SKM-1 treated with dmso at 0.1 percent for 144 hours (cell line): ENCODE data around the gene EDARADD.

Source experiments
- DNase-seq: peaks from one replicate; lab custom pipeline; 2025; ENCODE audit not compliant: unreplicated experiment; lab: John Stamatoyannopoulos, UW

Gene EDARADD

DNA sequence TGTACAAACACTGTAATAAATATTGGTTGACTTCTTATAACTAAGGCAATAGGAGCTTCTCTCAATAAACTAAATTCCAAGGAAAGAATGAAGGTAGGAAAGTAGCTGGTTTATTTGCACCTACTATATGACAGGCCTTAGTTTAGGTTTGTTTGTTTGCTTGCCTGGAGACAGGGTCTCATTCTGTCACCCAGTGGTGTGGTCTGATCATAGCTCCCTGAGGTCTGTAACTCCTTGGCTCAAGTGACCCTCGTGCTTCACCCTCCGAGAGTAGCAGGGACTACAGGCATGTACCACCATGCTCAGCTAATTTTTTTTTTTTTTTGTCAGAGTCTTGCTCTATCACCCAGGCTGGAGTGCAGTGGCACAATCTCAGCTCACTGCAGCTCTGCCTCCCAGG lies 1.9 kb upstream of the EDARADD start:
- DNase-seq, result no peak

DNA sequence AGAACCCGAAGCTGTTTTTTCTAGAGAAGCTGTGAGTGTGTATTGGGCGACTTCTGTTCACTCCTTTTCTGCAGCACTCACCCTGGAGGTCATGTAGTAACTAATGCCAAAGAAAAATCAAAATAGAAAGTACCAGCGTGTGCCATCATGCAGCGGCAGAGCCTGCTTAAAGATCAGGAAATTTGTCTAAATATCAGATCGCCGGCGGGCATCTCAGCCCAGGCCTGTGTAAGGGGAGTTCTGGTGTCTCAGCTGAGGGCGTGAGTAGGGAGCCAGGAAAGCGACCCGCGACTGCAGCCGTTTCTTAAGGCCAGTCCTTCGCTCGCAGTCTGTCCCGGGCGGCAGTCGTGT lies 768 bp downstream of the EDARADD start:
- DNase-seq, result no peak

DNA sequence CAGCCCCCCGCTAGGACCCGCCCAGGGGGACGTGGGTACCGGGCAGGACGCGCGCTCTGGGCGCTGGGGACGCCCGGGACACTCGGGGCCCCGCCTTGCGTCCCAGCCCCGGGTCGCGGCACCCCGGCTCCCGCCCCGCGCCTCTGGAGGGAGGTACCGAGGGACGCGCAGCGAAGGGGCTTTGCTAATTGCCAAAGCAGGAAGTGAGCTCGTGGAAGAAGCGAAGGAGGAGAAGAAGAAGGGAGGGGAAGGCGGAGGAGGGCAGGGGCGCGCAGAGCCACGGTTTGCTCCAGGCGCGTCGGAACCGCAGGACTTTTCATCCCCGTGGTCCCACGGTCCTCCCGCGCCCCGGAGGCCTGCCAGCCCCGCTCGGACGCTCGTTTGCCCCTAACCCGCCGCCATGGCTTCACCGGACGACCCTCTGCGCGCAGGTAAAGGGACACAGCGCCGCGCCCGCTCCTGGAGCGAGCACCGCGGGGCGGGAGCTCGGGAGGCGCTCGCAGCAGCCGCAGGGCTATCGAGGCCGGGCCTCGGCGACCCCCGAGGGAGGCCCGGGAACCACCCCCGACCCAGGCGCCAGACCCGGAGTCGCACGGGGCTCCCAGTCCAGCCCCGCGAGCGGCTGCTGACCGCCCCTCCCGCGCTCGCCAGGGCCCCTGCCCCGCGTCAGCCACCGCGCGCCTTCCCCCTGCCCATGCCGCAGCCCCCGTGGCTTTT lies 1.3 kb downstream of the EDARADD start:
- no peak for DNase-seq

DNA sequence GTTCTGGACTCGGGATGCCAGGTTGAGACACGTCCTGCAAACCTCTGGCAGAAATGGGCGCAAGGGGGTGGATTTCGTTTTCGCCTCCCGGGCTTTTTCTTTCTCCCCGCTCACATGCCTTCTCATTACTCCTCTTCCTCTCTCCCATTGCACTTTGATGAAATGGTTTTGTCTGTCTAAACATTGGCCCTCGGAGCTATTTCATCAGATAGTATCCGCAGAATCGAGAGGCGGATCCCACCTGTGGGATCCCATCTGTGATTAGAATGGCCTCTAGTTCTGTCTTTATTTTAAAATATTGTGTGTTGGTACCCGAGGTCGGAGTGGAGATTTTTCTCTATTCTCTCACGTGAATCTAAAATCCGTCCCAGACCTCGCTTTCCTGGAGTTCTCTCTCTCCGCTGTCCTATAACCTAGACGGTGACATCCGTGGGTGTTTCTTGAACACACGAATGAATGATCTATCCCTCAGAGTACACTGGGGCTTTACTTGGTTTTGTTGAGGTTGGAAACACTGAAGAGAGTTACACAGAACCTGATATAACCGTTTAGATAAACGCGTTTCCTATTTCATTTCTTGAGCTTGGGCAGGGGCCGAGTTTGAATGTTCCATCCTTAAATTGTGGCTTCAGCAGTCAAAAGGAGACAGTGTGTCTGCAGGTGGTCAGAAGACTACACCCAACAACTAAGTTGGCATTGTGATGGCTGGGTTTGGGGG lies 2.0 kb downstream of the EDARADD start:
- DNase-seq, result no peak

DNA sequence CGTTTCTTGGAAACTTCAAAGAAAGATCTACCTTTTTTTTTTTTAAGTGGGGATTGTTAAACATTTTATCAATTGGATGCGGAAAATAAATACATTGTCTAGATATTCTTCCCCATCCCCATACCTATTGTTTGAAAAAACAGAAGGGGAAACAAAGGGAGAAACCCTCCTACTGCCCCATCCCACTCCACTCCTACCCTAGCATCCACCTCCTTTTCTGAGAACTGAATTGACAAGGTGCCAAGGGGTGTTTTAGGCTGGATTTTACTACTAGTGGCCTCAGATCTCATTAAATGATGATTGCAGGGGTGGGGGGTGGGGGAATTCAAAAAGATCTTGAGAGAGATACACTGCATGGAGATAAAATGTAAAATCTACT lies 2.6 kb downstream of the EDARADD start:
- no peak for DNase-seq

DNA sequence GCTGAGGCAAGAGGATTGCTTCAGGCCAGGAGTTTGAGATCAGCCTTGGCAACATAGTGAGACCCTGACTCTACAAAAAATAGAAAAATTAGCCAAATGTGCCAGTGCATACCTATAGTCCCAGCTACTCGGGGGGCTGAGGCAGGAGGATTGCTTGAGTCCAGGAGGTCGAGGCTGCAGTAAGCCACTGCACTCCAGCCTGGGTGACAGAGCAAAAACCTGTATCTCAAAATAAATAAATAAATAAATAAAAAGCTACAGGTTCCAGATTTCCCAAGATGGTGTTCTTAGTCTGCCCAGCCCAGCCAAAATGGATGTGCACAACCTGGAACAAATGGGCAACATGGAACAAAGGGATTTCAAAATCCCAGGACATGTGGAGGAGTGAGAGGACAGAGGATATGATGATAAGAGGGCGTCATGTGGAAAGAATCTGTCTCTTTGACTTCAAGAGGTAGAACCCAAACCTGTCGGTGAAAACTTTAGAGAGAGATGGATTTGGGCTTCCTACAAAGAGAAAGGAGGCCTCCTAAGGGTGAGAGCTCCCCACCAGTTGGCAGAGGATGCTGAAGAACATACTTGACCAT lies 3.2 kb downstream of the EDARADD start:
- DNase-seq, result no peak

DNA sequence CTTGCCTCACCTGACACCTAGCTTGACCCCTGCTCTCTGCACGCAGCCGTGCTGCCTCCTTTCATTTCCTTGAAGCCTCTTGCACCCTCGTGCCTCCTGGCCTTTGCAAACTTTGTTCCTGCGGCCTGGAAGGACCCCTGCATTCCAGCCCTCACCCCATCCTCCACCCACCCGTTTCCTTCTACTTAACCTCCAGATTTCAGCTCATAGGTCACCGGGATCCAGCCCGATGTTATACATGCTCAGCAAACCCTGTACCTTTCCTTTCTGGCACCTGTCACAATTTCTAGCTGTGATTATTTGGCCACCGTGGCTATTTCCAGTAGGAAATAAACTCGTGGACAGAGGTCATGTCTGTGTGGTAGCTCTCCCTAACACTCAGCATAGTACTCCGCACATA lies 4.5 kb downstream of the EDARADD start:
- no peak for DNase-seq

DNA sequence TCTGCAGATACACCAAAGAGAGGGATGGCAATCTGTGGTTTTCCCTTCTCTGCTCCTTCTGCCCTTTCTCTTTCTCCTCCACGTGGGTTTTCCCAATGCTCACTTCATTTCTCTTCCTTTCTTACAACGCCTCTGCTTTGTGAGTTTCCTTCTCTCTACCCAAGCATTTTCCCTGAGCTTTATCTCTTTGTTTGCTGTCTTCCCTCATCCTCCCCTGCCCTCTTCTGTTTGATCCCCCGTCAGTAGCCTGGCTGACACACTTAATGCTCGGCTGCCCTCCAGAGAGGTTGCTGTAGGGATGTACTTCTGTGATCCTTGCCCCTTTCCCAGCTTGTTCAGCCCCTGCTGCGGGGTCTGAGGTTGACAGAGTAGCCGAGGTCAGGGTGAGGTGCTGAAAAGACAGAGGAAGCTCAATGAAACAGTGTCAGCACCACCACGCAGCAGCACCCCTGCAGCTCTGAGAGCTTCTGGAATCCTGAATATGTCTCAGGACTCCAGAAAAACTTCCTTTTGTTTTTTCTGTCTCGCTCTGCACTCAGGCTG lies 6.0 kb downstream of the EDARADD start:
- DNase-seq, result no peak

DNA sequence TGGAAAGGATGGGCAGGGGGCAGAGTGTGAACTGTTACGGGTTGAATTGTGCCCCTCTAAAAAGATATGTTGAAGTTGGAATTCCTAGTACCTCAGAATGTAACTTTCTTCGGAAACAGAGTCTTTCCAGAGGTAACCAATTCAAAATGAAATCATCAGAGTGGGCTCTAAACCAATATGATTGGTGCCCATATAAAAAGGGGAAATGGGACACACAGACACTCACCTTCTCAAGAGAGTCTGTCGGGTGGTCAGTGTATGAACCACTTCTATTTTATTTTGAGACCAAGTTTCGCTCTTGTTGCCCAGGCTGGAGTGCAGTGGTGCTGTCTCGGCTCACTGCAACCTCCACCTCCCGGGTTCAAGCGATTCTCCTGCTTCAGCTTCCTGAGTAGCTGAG lies 7.6 kb downstream of the EDARADD start:
- no peak for DNase-seq

DNA sequence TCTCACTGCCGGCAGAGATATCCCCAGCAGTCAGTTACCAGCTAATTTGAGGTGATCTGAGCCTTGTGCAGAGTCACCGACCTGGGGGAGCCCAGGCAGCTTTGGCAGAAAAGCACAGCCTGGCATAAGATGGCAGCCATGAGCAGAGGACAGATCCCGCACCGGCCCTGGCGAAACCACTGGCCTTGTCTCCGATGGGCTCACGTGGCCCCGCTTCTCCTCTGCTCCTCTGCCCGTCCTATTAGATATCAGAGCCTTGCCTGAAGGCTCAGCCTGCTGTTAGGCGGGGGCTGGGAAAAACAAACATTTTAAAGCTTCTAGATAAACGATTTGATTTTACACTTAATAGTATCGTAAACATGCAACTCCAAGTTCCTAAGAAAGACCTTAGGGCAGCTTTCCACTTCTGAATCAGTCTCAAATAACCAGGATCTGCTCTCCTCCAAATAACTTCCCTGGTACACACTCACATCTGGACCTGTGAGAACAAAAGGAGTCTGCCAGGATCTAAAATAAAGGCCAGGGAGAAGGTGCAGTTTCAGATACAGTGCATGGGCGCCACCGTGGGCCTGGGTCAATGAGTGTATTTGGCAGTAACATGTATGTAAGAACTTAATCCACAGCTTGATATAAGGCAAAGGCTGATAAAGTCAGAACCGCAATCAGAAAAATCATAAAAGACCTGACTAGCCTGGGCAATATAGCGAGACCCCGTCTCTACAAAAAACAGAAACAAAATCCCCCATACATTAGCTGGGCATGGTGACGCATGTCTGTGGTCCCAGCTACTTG lies 10.0 kb downstream of the EDARADD start:
- no peak for DNase-seq

DNA sequence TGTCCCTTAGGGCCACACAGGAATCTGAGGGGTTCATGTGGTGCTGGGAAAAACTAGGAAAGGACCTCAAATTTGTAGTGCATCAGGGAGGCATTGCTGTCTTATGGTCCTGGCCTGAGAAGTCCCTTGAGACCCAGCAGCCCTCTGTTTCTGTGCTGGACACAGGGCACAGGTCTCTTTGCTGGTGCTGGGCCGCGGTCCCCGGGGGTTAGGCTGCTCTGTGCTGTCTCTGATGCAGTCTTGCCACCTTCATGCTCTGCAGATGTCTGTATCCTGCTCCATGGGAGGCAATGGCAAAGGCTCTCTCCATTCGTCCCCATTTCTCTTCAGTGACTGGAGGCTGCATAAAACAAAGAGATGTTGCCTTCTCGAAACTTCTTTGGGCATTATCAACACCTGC lies 13.0 kb downstream of the EDARADD start:
- no peak for DNase-seq

DNA sequence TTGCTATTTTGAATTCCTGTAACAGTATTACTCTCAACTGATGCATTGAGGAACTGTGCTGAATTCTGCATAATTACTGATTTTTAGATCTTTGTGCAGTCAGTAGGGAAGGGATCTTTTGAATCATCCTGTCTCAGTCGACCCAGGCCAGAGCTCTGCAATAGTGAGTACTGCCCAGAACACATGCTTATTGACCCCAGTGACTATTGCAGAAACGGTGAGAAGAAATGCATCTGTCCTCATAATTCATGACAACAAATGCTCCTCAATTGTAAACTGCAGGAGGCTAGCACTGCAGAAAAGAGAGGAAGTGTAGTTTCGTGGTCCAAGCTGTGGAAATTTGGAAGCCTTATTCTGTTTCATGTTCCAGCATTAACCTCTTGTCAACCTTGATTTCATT lies 19.6 kb downstream of the EDARADD start:
- no peak for DNase-seq

DNA sequence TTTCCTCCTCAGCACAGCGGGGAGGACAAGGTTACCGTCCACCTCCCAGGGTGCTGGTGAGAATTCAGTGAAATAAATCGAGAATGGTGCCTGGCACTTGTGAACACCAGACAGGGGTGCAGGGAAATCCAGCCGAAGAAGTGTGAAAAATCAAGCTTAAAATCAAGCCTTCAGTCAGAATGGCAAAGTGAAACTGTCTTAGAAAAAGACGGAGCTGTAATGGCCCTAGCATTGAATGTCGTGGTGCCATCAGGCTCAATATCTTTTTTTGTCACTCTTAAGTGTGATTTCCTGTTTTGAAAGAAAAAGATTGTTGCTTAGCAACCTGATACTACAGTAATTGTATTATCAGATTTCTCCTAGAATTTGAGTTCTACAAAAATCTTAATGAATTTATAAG lies 22.1 kb downstream of the EDARADD start:
- DNase-seq, result no peak

DNA sequence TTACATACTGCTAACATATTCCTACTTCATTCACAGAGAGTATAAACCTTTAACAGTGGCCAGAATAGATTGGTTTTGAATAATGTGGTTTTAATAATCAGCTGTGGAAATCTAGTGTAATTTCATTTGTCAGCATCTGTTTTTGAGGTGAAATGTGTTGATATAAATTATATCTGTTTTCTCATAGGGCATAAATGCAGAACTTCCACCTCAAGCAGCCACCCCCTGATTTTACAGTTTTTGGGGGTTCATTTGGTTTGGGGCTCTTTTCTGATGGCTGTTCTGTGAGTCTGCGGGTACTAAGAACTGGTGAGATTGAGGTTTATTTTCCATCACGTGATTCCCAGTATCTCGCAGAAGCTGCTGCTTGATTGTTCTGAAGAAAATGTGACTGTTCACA lies 23.2 kb downstream of the EDARADD start:
- DNase-seq, result no peak

DNA sequence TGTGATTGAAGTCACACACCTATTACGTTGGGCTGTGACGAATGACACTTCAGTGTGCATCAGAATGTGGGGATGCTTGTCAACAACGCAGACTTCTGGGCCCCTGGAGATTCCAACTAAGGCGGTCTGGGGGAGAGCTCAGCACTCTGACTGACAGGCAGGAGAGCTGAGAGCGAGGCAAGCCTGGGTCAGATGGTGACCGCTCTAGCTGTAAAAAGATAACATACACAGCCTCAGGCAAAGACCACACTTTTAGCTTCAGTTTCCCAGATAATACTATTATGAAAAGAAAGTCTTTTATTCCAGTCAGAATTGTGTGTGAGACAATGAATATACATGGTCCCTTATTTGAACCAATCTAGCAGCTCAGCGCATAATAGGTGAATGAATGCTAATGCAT lies 25.4 kb downstream of the EDARADD start:
- DNase-seq, result no peak

DNA sequence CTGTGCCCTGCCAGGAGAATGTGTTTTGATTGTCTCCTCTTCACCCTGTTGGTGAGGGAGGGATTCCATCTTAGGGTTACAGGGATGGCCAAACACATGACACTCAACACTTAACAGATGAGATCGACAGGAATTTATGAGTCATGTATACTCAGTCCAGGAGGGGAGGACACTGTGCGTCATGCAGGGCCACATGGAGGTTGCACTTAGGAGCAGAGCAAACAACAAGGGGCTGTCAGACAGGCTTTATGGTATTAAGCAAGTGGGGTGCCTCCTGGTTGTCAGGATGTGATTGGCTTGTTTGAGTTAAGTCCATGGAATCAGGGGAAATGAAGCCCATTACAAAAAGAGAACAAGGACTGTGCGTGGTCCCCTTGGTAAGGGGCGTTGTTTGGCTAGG lies 26.9 kb downstream of the EDARADD start:
- DNase-seq, result no peak

DNA sequence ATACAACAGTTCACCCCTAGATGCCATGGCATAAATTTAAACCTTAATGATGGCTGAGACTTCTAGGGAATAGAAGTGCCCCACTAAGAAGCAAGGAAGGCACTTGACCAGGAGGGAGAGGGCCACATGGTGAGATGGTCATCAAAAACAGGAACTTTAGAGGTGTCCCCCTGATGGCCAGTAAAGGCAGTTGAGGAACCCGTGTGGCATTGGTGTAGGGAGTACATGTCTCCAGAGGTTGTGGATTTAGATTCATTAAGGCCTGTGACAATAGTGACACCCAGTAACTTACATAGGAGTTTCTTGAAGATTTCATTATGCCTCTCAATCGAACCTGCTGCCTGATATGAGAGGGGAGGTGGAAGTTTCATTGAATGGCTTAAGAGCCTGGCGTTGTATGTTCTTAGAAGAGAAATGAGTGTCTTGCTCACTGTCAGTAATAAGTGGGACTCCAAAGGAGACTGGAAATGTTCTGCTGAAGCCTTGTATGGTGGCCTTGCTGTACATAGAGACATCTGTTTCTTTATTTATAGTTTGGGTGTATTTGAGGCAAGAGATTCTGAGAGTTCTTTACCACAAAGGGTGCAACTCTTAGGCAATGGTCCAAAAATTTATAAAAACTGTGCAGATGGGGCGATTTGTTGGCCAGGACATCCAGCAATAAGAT lies 27.9 kb downstream of the EDARADD start:
- no peak for DNase-seq

DNA sequence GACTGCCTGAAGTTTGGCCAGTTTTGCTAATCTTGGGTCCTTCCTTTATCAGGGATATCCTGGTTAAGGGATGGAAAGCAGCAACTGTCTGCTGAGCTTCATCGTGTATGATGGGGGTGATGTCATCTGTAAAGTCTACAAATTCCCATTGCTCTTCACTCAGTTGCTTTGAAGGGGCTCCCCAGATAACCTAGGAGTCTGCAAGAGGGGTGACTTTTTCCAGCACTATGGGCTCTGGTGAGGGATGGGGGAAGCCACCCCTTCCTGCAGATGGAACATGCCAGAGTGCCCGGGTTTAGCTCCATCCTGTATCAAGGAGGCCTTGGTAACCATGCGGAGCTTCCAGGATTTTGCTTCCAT lies 28.4 kb downstream of the EDARADD start:
- no peak for DNase-seq

DNA sequence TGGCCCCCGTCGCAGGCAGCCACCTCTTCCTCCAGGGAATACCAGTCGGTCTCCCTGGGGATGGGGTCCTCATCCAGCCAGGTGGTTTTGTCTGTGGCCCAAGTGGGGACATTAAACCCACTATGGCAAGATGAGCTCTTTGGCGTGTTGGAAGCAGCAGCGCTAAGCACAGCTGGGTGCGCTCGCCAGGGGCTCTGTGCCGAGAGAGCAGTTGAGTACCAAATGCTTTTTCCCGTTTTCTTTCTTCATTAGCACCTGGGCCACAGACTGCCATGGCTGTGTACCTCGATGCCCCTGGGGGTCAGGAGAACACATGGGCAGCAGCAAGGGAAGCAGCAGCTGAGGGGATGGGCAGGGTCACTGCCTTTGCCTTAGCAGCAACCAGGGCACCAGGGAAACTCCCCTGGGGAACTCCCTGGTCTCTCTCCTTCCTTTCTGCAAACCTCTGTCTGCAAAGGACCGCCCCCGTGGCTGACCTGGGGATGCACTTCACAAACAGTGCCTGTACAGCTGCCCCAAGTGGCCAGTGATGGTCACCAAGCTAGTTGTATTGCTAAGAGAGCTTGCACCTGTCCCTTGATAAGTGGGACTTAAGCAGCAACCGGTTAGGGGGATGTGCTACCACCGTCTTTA lies 31.1 kb downstream of the EDARADD start:
- no peak for DNase-seq

DNA sequence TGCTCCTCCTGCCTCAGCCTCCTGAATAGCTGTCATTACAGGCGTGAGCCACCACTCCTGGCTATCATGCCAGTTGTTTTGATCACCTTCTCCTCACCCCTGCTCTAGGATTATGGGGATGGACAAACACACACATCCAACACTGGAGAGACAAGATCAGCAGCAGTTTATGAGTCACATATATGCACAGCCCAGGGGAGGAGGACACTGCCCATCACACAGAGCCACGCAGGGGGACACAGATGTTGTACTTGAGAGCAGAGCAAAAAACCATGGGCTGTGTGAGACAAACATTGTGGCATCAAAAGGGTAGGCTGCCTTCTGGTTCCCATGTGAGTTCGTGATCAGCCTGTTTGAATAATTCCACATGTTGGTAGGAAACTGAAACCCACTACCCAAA lies 32.1 kb downstream of the EDARADD start:
- no peak for DNase-seq
